T47D (cell line): Measurements from ENCODE around the gene NEUROD2.

ENCODE experiments used
- DNase-seq, 2 experiments: peaks; one replicate each; pipeline versions ENCODE4 v3.0.0 to v3.0.0-alpha.2; 2011 to 2012; ENCODE audit warnings: low read depth in 1 of 2, low spot score in 1 of 2
- JUND ChIP-seq: IDR thresholded peaks from 2 replicates; pipeline ENCODE4 v1.6.1; 2012; ENCODE audit warnings: low read depth
- in situ Hi-C: cut with HindIII; loops from 2 replicates; pipeline ENCODE4 v1.10.0; 2016; ENCODE audit warnings: low sequenced_read_pairs, low pct_unique_long_range_greater_than_20kb

Gene NEUROD2

DNA sequence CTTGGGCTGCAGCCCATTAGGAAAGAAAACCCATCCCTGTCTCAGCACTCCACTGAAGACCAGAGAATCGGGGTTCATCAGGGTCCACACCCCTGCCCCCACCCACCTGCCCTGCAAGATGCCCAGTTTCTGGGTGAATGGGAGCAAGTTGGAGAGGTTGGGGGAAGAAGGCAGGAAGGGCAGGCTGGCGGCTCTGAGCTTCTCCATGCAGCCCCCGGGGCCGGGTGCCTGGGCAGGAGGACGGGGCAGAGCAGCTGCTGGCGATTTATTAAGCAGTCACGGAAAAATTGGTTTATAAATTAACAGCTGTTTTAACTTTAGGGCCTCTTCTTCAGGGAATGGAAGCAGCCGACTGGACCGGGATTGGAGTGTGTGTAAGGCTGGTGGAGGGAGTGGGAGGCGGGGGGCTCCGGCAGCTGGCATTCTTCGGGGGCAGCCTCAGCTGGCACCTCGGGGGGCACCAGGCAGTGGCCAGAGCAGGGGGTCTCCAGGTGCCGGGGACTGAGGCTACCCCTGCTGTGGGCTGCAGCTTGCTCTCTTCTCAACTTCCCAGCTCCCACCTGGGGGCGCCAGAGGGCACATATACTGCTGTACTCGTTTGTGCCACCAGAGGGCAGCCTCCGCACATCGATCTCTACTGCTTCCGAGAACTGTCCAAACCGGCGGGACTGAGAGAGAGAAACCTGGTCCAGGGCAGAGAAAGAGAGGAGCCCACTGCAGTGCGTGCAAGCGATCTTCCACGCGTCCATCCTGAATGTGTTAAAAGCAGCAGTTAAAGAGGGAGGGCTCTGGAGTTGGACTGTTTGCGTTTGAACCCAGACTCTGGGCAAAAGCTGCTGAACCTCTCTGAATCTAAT is 14.0 kb upstream of the NEUROD2 start:
- TF ChIP-seq JUND, result no peak
- DNase-seq, result peak; percentile 89 to 91
- in situ Hi-C loops, result no loop called here

- no peak for TF ChIP-seq JUND
- DNase-seq, result no peak
- in situ Hi-C loops, result no loop called here
Measured at GRCh38 chr17:39619786-39620101, 12.0 kb upstream of the NEUROD2 start.

DNA sequence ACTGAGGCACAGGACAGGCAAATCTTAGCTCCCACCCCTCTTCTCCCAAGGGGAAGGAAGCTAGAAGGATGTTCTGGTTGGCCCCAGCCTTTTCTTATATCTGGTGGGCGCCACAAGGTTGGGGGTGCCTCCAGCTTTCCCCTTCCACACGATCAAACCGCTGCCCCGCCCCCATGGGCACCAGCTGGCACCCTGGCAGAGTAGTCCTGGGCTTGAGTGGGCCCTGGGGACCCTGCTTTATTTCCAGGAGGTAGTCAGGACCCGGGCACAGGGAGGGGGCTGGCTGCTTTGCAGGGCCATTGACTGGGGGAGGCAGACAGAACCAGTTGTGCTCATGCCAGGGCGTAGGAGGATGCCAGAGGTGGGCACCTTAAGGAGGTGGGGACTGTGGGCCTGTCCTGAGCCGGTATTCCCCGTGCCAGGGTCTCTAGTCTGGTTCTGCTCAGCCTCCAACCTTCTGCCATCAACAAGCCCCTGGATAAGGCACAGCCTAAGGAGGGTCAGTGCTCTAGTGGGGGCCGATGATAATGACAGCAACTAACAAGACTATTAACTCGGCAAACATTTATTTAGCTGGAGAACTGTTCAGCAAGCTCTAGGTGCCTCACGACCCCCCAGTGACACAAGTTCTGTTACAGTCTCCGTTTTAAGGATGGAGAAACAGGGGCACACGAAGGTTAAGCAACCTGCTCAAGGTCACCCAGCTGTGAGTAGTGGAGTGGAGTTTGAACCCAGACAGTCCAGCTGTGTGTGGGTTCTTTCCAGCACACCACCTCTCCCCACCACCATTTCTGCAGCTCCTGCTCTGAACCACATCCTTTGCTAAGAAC is 11.5 kb upstream of the NEUROD2 start:
- in situ Hi-C loops, result no loop called here
- no peak for DNase-seq
- TF ChIP-seq JUND, result no peak

GRCh38 chr17:39618246-39618913 is 10.7 kb upstream of the NEUROD2 start:
- TF ChIP-seq JUND, result no peak
- peak in 1 of 2 experiments; percentile 45 for DNase-seq
- in situ Hi-C loops, result no loop called here

DNA sequence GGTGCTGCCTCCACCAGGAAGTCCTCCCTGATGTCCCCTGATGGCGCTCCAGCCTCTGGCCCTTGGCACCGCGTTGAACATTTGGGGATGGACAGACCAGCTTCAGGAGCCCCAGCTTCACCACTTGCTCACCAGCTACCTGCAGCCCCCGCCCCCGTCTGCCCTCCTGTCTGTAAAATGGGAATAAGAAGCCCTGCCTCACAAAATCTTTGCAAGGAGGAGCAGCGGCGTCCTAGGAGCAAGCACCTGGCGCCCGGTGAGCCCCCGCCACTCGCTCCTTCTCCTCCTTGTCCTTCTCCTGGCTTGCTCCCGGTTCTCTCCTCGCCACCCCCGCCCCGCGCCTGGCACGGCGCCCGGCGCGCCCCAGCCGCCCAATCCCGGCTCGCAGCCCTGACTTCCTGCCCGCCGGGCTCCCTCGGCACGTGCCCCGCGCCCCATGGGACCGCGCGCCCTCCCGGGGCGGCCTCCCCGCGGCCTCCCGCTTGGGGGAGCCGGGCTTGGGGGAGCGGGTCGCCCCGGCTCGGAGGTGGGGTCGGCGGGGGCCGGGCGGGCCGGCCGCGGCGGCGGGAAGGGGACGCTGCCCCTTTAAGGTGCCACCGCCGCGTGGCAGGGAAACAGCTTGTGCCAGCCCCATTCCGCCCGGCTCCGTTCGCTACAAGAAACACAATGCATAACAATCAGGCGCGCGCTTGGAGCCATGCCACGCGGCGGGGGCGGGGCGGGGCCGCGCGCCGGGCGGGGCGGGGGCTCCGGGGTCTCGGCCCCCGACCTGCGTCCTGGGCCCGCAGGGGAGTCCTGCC is 9.9 kb upstream of the NEUROD2 start:
- in situ Hi-C loops, result no loop called here
- no peak for TF ChIP-seq JUND
- peak; percentile 87 to 92 for DNase-seq

- no peak for DNase-seq
- no peak for TF ChIP-seq JUND
- in situ Hi-C loops, result no loop called here
Measured at GRCh38 chr17:39617100-39617445, 9.4 kb upstream of the NEUROD2 start.

DNA sequence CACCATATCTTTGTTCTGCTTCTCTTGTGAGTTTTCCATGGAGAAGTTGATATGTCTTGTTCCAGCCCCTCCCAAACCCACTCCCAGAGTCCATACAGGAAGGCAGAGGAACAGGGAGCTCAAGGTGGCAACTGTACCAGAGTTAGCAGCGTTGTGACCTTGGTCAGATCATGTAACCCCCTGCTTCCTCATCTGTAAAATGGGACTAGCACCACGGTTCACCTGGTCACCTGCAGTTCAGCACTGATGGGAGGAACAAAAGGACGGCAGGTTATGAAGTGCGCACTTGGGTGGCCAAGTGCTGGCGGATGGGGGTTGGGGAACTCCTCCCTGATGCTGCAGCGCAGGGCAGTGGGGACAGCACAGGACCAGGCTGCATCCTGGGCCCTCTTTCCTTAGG is 7.7 kb upstream of the NEUROD2 start:
- no peak for TF ChIP-seq JUND
- in situ Hi-C loops, result no loop called here
- no peak for DNase-seq

GRCh38 chr17:39614545-39615157 is 6.9 kb upstream of the NEUROD2 start:
- in situ Hi-C loops, result no loop called here
- no peak for DNase-seq
- TF ChIP-seq JUND, result no peak

DNA sequence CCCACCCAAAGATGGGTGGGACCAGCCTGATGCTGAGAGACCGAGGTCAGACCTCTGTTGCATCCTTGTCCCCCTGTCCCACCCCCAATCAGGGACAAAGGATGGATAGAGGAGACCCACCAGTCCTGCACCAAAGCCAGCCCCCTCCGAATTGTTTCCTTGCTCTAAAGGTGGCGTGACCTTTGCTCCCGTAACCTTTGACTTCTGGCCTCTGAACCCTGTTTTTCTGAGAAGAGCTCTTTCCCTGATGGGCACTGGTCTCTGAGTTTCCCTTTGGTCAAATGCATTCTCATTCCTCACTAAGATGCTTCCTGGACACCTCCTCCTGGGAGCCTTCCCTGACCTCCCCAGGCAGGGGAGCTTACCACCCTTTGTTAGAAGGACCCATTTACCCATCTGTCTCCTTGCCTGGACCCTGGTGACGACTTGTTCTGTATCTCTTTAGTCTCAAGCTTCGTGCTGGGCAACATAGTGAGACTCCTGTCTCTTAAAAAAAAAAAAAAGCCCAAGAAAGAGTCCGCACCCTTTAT is 5.3 kb upstream of the NEUROD2 start:
- in situ Hi-C loops, result no loop called here
- DNase-seq, result no peak
- TF ChIP-seq JUND, result no peak

DNA sequence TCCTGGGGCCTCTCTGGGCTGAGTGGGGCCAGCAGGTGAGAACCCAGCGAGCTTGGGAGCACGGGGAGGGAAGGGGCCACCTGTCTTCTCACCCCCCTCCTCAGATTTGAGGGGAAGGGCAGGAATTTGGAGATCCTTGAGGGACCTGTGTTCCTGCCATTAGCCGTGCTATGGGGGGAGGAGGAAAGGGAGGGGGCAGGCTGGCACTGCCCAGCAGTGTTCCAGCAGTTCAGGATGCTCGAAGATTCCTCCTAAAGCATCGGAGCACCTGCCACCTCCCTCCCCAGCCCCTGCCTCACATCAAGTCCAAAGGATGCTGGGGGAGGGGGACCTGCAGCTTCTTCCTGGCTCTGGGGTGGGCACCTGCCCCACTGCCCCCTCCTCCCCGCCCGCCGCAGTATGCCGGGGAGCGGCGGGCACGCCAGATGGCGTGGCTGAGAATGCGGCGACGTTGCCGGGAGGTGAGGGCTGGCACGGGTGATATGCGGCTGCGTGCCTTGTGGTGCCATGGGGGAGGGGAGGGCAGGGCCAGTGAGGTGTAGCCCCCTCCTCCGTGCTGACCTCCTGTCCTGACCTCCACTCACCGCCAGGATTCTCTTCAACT is 4.7 kb upstream of the NEUROD2 start:
- in situ Hi-C loops, result no loop called here
- no peak for DNase-seq
- no peak for TF ChIP-seq JUND

DNA sequence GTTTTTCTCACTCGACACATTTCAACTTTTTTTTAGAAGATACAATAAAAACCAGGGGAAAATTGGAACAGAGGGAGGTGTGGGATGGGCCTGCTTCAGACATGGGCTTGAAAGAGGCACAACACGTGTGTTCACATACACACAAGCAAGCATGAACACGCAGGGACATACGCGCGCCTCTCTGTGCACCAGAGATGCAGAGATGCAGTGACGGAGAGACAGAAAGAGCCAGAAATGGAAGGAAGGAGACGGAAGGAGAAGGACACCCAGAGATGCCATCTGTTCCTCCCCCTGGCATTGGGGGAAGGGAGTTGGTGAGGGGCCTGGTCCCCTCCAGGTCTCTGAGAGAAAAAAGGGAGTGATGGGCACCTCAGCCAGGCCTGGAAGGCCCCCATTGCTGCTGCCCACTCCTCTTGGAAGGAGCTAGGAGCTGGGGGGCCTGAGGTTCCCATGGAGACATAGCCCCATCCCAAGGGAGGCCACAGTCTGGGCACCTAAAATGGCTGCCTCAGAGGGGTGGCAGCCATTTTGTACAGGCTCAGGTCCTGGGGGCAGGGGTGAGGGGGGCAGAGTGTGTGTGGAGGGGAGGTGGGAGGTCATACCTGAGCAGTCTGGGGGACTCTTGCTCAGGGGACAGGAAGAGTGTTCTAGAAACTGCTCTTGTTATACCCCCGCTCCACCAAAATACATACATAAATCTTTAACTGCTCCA is 3.8 kb upstream of the NEUROD2 start:
- DNase-seq, result no peak
- in situ Hi-C loops, result no loop called here
- no peak for TF ChIP-seq JUND
